GM12892 (cell line): Measurements from ENCODE around the gene UVSSA.

ENCODE experiments used
- POLR2A ChIP-seq: IDR thresholded peaks from 2 replicates; pipeline ENCODE4 v1.6.1; 2011; ENCODE audit warnings: low read depth, low read length, control low read depth
- POLR2AphosphoS5 ChIP-seq: IDR thresholded peaks from 2 replicates; pipeline ENCODE4 v1.6.1; 2011; ENCODE audit warnings: low read depth, low read length, control low read depth

DNA sequence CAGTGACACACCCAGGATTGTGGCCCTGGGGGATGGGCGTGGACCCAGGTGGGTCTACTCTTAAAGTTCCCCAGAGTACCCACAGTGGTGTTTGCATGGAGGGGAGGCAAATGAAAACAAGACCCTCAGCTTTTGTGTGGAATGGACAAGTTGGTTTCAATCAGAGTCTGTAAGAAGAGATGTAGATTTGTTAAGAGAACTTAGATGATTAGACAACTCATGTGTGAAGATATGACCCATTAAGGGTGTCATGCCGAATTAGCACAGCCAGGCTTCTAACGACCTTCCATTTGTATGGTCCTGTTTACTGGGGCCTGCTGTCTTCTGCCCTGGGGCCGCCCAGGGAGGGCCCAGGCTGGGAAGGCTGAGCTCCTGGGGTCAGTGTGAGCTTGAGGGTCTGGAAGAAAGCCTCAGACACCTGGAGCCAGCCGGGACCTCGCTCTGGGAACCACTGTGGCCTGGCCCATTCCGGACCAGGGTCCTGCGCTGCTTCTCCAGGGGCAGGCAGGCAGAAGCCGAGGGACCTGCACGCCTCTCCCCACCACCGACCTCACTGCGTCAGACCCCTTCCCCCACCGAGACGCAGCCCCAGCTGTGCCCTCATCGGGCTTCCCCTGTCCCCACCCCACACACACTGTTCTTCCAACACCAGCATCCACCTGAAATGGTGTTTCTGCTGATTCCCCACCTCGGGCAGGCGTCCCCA is 20.4 kb downstream of the UVSSA start:
- TF ChIP-seq POLR2A (no peak), POLR2AphosphoS5 (no peak)
